NCI-H128 (cell line): Measurements from ENCODE around the gene EYA4.
"Not testable (repeated sequence)": the region's sequence is repeated elsewhere in the genome, so short reads cannot be mapped to it uniquely, and the experiment has no call there.

Experiments
- DNase-seq: peaks from one replicate; lab custom pipeline; 2025; ENCODE audit not compliant: unreplicated experiment; lab: John Stamatoyannopoulos, UW

EYA4 gene

DNA sequence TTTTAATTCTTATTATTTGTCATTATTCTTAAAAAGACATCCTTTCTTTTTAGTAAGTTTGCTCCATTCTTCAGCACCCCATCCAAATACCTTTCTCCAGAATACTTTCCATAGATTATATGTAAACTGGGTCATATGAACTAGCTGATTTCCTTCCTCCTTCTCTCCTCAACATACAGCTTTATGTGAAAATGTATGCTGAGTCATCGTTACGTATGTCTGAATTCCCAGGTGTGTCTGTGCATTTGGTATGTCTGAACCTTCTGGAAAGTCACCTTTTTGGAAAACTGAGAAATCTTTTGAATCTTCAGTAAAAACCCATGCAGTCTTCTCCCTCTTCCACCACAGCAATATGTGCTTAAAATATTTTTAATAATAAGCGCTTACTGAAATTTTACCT is 264.5 kb downstream of the EYA4 start:
- no peak for DNase-seq

DNA sequence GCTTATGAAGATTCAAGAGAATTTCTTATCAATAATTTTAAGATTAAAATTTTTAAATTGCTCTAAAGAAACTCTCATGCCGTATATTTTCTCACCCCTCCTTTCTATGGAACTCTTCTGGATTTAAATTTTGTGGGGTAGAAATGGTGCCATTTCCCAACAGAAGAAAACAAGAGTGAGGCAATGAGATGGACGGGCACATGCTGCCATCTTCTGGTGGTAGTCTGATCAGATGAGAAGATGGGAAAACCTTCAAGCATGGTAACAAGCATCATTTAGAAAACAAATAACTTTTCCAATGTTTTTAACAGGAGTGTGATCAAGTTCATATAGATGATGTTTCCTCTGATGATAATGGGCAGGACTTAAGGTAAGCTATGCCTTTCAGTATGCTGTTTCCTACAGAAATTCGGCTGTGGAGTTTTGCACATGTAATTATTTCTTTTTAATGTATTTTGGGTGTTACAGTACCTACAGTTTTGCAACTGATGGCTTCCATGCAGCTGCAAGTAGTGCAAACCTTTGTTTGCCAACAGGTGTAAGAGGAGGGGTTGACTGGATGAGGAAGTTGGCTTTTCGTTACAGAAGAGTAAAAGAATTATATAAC is 271.4 kb downstream of the EYA4 start:
- DNase-seq = no peak

DNA sequence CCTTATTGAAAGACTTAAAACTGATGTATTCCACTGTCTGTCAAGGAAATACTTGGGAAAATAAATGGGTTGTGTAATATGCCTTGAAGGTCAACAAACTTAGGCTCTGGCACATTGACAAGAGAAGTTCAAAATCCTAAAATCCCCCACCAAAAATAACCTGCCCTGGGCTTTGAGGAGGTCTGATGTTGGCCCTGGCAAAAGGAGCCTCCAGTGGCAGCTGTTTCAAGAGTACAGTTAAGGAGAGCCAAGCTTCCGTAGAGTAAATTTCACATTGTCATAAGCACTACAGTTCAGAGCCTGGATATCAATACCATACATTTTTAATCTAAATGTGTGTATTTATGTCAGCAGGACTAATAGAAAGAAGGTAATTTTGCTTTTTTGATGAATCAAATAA is 282.7 kb downstream of the EYA4 start:
- DNase-seq = no peak

DNA sequence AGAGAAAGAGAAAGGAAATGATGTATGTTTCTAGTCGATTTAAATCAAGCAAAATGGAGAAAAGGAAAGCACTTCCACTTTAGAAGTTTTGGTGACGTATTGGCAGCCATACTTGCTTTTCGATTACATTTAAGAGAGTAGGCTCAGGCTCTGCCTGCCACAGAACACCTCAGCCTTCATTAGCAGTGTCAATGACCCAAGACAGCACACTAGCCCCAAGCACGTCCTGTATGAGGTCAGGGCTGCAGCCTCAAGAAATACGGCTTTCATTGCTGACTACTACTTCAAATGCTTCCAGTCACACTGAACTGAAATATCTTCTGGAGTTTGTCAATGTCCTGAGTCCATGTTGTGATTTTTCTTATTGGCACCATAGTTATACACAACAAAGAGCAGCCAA is 285.3 kb downstream of the EYA4 start:
- DNase-seq = no peak

DNA sequence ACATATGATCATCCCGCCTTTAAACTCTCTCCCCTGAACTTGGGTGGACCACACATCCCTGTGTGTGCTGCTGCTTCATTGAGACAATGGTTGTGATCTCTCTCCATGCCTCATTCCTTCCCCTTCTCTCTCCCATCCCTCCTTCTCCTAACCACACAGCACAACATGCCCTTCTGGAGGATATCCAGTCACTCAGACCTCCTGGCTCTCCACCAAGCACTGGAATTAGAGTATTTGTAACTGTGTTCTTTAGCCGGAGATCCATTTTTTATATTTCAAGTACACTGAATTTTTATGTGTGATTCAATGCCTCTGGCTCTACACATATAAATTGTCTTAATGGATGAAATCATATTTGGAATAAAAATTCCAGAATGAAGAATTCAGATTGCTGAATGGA is 287.4 kb downstream of the EYA4 start:
- DNase-seq = no peak

DNA sequence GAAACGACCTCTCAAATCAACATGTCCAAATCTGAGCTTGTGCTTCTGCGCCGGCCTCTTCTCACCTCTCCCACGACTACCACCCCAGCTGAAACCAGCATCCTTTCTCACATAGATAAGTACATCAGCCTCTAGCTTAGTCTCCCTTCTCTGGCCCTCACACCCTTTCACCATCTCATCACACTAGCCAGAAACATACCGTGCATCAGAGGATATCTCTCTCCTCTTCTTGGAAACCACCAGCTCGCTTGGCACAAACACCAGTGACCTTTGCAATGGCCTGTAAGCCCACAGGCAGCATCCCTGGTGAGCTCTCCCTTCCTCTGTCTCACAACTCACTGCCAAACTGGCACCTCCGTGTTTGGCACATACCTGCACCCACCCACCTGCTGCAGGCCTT is 291.8 kb downstream of the EYA4 start:
- no peak for DNase-seq

DNA sequence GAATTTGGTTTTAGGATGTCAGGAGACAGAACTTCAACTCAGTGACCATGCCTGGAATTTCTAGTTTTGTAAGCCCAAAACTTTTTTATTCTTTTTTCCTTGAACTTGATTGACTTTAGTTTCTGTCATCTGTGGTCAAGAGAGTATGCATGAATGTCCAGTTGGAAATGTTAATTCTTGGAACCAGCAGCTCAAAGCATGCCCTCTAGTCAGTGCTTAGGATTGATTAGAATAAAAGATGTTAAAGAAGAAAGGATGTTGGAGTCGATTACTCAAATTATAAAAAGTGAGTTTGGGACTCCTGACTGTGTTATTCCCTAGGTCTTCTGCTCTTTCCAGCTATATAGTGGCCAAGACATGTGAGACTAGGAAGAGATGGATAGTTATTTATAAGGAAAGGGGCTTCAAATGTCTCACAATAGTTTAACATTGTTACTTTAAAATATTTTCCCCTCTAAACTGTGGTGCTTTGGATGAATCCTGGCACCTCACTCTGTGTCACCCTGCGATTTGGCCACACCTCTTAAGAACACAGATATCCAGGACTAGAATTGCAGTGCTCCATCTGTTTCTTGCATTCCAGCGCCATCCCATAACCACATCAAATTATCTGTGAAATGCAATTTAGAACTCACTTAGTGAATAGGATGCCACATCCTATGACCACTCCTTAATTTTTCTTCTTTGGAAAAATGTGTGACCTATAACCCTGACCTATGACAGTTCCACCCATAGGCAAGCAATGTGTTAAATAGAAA is 298.5 kb downstream of the EYA4 start:
- no peak for DNase-seq

DNA sequence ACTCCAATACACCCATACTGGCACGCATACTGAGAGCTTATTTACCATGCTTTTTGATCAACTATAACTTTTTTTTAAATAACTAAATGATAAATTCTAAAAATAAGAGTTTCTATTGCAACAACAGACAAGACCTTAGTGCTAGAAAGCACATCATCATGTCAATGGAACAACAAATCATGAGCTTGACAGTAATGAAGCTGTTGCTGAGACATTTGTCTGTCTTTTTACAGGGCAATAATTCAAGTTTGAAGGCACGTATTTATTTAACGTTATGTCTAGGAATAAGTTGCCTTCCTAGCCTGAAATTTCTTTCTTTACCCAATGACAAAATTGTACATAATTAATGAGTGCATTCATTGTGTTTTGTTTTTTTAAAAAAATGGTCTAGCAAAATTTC is 299.2 kb downstream of the EYA4 start:
- DNase-seq = no peak

DNA sequence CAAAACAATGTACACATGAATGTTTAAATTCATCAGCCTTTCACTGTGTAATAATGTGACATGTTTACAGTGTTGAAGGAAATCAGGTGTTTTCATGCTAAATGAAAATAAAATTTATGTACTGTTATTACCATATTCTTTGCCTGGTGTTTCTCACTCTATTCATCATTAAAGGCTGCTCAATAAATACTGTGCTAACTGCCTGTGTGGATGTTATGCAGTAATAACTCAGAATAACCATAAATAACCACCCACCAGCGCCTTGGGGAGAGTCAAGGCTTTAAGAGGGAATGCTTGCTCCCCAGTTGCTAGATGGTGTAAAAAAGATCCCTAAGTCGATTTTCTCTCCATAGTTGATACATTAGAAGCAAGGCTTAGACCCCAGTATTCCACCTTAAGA is 299.9 kb downstream of the EYA4 start:
- DNase-seq = no peak

DNA sequence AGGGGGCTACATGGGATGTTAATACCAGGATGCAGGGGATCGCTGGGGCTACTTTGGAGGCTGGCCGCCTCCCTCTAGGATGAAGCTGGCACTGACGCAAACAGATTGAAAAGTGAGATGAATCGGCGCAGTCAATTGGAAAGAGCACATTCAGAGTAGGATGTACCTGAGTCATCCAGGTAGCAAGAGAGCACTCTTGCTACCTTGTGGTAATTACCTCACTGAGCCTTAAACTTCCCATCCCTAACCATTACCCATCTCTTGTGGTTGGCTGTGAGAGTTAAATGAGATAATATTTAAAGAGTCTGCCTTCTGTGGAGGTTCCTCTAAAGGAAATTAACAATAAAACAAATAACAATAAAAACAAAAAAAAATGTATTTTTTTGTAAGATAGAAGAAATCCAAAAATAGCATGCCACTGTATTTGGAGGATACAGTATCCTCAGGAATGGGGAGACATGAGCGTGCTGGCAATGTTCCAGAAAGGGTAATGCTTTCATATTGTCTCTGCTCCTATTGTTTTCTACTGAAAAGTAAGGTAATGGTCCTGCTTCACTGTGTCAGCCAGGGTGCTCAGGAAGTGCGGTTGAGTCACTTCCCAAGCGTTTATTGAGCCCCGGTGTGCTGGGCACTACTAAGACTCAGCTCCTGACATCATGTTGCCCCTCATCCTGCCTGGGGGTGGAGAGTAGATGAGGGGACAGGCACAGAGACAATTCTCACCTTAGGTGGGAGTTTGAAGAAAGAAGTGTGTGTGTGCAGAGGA is 301.1 kb downstream of the EYA4 start:
- no peak for DNase-seq

DNA sequence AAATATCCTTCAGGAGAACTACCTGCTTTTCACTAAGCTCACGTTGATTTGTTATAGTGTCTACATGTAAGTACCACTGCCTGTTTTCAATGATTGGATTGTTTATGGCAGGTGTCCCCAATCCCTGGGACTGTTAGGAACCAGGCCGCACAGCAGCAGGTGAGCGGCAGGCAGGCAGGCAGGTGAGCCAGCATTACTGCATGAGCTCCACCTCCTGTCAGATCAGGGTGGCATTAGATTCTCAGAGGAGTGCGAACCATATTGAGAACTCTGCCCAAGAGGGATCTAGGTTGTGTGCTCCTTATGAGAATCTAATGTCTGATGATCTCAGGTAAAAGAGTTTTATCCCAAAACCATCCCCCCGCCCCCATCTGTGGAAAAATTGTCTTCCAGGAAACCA is 303.3 kb downstream of the EYA4 start:
- no peak for DNase-seq

DNA sequence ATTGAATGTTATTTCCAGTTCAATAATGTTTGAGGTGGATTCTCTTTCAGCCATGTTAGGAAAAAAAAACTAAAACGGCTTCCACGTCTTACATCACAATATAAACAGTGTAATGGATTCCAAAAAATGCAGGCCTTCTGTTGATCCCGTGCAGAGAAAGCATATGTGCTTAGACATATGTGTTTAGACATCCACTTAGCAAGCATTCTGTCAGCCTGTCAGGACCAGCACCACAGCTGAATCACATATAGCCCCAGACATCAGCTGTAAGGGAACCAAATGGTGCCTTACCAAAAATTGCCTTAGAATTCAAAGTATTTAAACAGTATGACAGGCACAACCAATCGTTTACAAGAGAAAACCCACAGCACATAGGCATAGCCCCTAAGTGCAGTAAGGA is 304.9 kb downstream of the EYA4 start:
- no peak for DNase-seq

DNA sequence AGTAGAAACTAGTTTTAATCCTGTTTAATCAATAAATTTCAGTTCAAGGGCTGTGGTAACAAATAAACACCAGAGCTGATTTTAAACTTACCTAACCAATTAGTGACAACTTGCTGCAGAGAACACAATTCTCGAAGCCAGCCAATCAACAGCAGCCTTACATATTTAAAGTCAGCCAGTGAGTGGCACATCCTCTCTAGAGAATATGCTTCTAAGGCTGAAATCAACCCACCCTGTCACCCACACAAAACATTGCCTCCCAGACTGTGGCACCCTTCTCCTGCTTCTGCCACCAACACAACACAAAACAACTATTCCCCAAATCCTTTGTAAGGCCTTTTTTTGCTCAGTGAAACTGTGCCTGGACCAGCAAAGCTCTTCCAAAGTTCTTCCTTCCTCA is 306.0 kb downstream of the EYA4 start:
- no peak for DNase-seq

DNA sequence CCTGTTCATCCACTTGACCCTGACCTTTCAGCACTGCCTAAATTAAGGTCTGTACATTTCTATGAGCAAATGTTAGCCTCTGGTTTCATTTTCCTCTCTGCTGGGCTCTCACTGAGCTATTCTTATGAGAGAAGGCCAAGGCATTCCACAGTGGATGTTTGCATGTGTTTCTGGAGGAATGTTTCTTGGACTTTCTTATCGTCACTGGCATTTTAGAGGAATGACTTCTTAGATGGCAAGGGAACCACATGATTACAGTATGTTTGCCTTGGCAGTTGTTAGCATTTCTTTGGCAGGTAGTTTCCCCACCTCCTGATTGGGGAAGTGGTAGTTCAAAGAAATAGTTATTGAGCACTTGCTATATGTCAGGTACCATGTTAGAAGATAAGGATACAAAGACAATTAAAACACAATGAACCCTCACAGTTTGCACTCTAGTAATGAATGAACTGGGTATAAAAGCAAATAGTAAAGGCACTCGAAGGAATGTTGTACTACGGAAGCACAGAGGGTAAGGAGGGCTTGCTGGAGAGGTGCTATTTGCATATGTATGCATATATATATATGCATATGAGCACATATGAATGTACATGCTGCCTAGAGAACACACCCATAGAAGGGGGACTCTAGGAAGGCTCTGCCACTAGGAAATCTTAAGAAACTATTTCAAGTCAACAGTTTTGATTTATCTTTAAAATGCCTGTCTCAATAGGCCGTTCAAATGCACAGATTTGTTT is 307.4 kb downstream of the EYA4 start:
- DNase-seq = no peak

DNA sequence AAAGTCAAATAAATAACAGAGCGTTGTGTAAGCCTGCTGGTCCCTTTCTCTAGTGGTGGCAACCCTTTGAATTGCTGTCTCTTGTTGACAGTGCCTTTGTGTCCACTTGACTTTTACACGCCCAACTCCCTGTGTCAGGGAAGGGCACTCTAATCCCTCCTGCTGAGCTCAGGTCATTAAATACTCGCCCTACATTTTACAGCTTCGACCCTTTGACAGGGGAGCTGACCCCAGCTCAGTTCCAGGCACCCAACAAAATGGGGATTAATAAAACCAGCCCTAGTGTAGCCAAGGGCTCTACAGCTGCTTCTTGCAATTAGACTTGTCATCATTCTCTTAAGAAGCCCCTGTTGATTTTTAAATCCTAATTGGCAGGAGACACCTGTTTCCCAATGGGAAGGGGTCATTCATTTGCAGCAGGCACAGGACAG is 308.2 kb downstream of the EYA4 start:
- no peak for DNase-seq

DNA sequence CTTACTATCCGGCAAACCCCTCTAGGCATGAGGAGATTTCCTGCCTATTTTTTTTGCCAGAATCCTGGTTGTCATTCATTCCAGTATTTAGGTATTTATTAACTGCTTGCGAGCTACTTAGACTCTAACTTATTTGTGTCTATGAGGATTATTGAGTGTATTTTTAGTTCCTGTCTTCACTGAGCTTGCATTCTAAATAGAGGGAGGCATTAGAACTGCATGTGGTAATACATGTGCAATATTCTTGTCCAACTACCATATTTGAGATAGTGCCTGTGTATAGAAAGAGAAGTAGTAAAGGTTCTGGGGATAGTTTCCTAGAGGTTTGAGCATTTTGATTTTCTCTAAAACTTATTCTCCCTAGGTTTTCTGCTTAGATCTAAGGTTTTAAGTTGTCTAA is 308.9 kb downstream of the EYA4 start:
- no peak for DNase-seq

DNA sequence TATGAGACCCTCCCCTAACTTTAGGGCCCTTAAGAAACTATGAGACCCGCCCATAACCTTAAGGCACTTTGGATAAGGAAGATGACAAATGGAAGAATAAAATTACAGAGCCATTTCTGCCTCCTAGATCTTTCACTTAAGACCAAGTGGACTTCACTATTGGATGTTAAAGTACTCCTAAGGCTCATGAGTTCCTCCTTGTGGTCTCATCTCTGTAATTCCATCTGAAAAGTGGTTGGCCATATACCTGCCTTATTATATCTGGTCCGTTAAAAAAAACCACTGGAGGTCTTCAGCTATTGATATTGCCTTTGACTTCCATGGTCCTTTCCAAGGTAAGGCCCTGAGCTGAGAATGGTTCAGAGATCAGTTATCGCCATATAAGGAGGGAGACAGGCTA is 310.3 kb downstream of the EYA4 start:
- no peak for DNase-seq

DNA sequence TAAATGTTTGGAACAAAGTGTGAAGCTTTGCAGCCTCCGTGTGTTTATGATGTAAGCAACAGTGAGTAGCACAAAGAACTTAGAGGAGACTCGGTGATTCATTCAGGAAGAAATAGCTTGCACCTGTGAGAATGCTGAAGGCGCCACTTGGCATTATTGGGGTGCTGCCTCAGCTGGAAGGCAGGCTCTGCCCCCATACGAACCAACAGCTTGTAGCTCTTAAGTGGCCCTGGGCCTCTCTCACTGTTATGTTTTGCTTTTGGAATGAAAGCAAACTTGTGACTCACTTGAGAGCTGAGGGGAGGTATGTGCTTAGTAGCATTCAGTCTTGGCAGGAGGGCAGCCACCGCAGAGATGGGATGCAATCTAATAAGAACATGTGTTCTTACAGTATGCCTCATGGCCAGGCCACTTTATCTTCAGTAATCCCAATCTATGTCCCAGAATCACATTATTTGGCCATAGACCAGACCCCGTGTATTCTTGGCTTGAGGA is 310.7 kb downstream of the EYA4 start:
- no peak for DNase-seq

DNA sequence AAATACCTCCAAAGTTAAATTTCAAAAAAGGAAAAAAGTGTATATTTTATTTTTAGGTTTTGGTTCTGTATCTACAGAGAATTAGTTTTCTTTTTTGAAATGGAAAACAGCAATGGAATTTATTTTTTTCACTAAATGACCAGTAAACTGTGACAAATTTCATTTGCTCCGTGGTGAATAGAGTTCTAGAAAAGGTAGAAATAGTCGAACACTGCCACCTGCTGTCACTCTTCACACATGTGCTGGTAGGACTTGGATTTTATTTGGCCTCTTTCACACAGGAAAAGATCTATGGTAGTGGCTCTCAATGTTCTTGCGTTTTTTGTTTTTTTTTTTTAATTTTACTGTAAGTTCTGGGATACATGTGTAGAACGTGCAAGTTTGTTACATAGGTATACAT is 312.5 kb downstream of the EYA4 start:
- DNase-seq = no peak

DNA sequence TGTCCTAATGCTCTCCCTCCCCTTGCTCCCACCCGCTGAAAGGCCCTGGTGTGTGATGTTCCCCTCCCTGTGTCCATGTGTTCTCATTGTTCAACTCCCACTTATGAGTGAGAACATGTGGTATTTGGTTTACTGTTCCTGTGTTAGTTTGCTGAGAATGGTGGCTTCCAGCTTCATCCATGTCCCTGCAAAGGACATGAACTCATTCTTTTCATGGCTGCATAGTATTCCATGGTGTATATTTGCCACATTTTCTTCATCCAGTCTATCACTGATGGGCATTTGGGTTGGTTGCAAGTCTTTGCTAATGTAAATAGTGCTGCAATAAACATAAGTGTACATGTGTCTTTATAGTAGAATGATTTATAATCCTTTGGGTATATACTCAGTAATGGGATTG is 313.0 kb downstream of the EYA4 start:
- not testable (repeated sequence) for DNase-seq

DNA sequence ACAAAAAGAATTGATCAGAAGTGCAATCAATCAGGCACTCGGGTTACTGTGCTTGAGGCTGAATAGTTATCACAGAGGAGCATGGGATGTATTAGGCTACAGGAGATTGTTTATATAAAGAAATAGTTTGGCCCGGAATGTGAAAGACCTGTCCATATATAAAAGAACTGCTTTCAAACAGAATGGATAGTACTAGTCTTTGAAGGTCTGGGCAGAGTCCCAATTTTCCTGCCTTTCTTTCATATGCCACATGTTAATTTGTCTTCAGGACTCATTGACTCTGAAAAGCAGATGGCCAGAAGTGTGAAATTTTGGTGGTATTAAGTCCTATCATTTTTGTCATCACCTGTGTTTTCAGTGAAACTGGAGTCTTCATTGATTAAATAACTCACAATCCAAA is 314.5 kb downstream of the EYA4 start:
- DNase-seq = no peak
